ENCODE measurements around the gene NARF. TPM values are rescaled to one million over a fixed set of nuclear protein-coding genes. Genes with fewer than 3 reads are reported as not detected.

The NARF gene
- total and polyA plus RNA-seq, 2 experiments from 2014 or later, result 66.1 to 67.1 TPM

DNA sequence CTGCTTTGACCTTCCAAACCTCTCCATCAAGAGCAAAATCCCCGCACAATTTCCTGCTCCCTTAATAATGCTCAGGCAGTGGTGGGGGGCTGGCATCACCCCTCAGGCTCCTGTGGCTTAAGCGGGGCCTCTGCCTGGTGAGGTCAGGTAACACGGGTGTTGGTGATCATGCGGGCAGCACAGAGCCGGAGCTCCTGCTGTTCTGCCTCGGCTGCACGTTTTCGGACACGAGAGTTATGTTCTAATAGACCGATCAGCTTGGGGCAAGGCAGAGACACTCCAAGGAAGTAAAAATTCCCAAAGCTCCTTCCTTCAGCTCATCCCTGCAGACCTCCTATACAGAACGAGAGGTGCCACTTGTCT is 6.0 kb downstream of the NARF start (continued):
- TF ChIP-seq ZNF331 (CRISPR knock-in tag; IDR thresholded peaks at IDR 0.05; ENCODE audit: low read depth), result no peak
- TF ChIP-seq ETS1 (IDR thresholded peaks at IDR 0.05), result no peak
- TF ChIP-seq EZH2phosphoT487 (IDR thresholded peaks at IDR 0.05; ENCODE audit: unreplicated experiment), result no peak

- H3K27me3 Mint-ChIP-seq (ENCODE audit: insufficient read depth, low read depth, poor library complexity), result peaks cover 6% of the 10 kb centered on the region
- H3K4me2 ChIP-seq, result no peak overlapping the region
- no peak for ATAC-seq
- no peaks in the 10 kb centered on the region for H3K79me2 ChIP-seq (replicated peaks; ENCODE audit: insufficient read depth)
- no peaks in the 10 kb centered on the region for H3K4me1 Mint-ChIP-seq
- peaks cover 2% of the 10 kb centered on the region; the same call in 1 of the 2 replicates for H4K20me1 ChIP-seq (replicated peaks; ENCODE audit: insufficient read depth)
- H3K4me3 ChIP-seq, result no peak overlapping the region
- H3F3A ChIP-seq (replicated peaks; ENCODE audit: low read depth), result 0 out of 2 replicates have a peak, but pooled peaks cover 3% of the 10 kb centered on the region
- no peak overlapping the region for H3K4me3 Mint-ChIP-seq
- no peaks in the 10 kb centered on the region for H3K4me1 ChIP-seq (ENCODE audit: insufficient read depth)
- peaks cover 18% of the 10 kb centered on the region for H3K36me3 ChIP-seq (ENCODE audit: insufficient read depth)
- H3K36me3 Mint-ChIP-seq (ENCODE audit: low read depth), result peaks cover 68% of the 10 kb centered on the region
- no peak for DNase-seq (ENCODE audit: low spot score)
- no peak overlapping the region for H3K27ac ChIP-seq (ENCODE audit: low read depth)
- no peak overlapping the region for H2AFZ ChIP-seq
- no peak overlapping the region for H3K27ac Mint-ChIP-seq
- no peaks in the 10 kb centered on the region for H3K9me2 ChIP-seq (ENCODE audit: insufficient read depth)
- no peaks in the 10 kb centered on the region for H3K9me3 Mint-ChIP-seq
- no peaks in the 10 kb centered on the region for H3K27me3 ChIP-seq (ENCODE audit: insufficient read depth)
- no peak for TF ChIP-seq CREB1 (CRISPR knock-in tag; IDR thresholded peaks at IDR 0.05; ENCODE audit: low read depth)
- no peak for TF ChIP-seq ZNF462 (CRISPR knock-in tag; IDR thresholded peaks at IDR 0.05)
- TF ChIP-seq STAT1 (IDR thresholded peaks at IDR 0.05; ENCODE audit: unreplicated experiment), result no peak
- TF ChIP-seq EZH2phosphoT487 (IDR thresholded peaks at IDR 0.05; ENCODE audit: unreplicated experiment), result no peak
- TF ChIP-seq ETS1 (IDR thresholded peaks at IDR 0.05), result no peak
- no peak for TF ChIP-seq ZNF331 (CRISPR knock-in tag; IDR thresholded peaks at IDR 0.05; ENCODE audit: low read depth)
- no peak for TF ChIP-seq JUNB (IDR thresholded peaks at IDR 0.05; ENCODE audit: unreplicated experiment)
- TF ChIP-seq, protein P1, sequence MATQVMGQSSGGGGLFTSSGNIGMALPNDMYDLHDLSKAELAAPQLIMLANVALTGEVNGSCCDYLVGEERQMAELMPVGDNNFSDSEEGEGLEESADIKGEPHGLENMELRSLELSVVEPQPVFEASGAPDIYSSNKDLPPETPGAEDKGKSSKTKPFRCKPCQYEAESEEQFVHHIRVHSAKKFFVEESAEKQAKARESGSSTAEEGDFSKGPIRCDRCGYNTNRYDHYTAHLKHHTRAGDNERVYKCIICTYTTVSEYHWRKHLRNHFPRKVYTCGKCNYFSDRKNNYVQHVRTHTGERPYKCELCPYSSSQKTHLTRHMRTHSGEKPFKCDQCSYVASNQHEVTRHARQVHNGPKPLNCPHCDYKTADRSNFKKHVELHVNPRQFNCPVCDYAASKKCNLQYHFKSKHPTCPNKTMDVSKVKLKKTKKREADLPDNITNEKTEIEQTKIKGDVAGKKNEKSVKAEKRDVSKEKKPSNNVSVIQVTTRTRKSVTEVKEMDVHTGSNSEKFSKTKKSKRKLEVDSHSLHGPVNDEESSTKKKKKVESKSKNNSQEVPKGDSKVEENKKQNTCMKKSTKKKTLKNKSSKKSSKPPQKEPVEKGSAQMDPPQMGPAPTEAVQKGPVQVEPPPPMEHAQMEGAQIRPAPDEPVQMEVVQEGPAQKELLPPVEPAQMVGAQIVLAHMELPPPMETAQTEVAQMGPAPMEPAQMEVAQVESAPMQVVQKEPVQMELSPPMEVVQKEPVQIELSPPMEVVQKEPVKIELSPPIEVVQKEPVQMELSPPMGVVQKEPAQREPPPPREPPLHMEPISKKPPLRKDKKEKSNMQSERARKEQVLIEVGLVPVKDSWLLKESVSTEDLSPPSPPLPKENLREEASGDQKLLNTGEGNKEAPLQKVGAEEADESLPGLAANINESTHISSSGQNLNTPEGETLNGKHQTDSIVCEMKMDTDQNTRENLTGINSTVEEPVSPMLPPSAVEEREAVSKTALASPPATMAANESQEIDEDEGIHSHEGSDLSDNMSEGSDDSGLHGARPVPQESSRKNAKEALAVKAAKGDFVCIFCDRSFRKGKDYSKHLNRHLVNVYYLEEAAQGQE (IDR thresholded peaks at IDR 0.05; ENCODE audit: unreplicated experiment), result no peak
- TF ChIP-seq EZH2 (IDR thresholded peaks at IDR 0.05; ENCODE audit: low read depth, unreplicated experiment), result no peak
- TF ChIP-seq ZNF114 (CRISPR knock-in tag; IDR thresholded peaks at IDR 0.05), result no peak
- TF ChIP-seq POLR2AphosphoS5 (IDR thresholded peaks at IDR 0.05; ENCODE audit: low read depth), result no peak
Observed at GRCh38 chr17:82465023-82465603, 6.6 kb downstream of the NARF start.
